GM18526 (cell line): Measurements from ENCODE around the gene UBAC2.

Source experiments
- POLR2A ChIP-seq: IDR thresholded peaks from 3 replicates; pipeline ENCODE4 v1.6.1; 2011; ENCODE audit not compliant: insufficient read length; ENCODE audit errors: extremely low read depth

Gene UBAC2

GRCh38 chr13:99334221-99334620 is 133.6 kb downstream of the UBAC2 start:
- no peak for TF ChIP-seq POLR2A

GRCh38 chr13:99335087-99335486 is 134.4 kb downstream of the UBAC2 start:
- TF ChIP-seq POLR2A = no peak

- no peak for TF ChIP-seq POLR2A
Measured at GRCh38 chr13:99335603-99336002, 134.9 kb downstream of the UBAC2 start.

- TF ChIP-seq POLR2A = no peak
Measured at GRCh38 chr13:99339230-99339721, 138.6 kb downstream of the UBAC2 start.

- TF ChIP-seq POLR2A = no peak
Measured at GRCh38 chr13:99339736-99340397, 139.2 kb downstream of the UBAC2 start.

- no peak for TF ChIP-seq POLR2A
Measured at GRCh38 chr13:99340638-99341037, 140.0 kb downstream of the UBAC2 start.

- no peak for TF ChIP-seq POLR2A
Measured at GRCh38 chr13:99341969-99342722, 141.5 kb downstream of the UBAC2 start.

- TF ChIP-seq POLR2A = no peak
Measured at GRCh38 chr13:99342723-99343315, 142.2 kb downstream of the UBAC2 start.

GRCh38 chr13:99344610-99345208 is 144.1 kb downstream of the UBAC2 start:
- TF ChIP-seq POLR2A = no peak

- TF ChIP-seq POLR2A = no peak
Measured at GRCh38 chr13:99345345-99345744, 144.7 kb downstream of the UBAC2 start.

- no peak for TF ChIP-seq POLR2A
Measured at GRCh38 chr13:99346335-99347042, 145.8 kb downstream of the UBAC2 start.

GRCh38 chr13:99347335-99347878 is 146.8 kb downstream of the UBAC2 start:
- TF ChIP-seq POLR2A = no peak

- no peak for TF ChIP-seq POLR2A
Measured at GRCh38 chr13:99347911-99348451, 147.3 kb downstream of the UBAC2 start.

GRCh38 chr13:99350191-99350590 is 149.5 kb downstream of the UBAC2 start:
- TF ChIP-seq POLR2A = no peak
